Measurements from ENCODE around the gene SLC8B1. TPM values are rescaled to one million over a fixed set of nuclear protein-coding genes. Genes with fewer than 3 reads are reported as not detected.

SLC8B1 gene
- total RNA-seq, 1 donor from 2014 or later = 39.3 TPM

DNA sequence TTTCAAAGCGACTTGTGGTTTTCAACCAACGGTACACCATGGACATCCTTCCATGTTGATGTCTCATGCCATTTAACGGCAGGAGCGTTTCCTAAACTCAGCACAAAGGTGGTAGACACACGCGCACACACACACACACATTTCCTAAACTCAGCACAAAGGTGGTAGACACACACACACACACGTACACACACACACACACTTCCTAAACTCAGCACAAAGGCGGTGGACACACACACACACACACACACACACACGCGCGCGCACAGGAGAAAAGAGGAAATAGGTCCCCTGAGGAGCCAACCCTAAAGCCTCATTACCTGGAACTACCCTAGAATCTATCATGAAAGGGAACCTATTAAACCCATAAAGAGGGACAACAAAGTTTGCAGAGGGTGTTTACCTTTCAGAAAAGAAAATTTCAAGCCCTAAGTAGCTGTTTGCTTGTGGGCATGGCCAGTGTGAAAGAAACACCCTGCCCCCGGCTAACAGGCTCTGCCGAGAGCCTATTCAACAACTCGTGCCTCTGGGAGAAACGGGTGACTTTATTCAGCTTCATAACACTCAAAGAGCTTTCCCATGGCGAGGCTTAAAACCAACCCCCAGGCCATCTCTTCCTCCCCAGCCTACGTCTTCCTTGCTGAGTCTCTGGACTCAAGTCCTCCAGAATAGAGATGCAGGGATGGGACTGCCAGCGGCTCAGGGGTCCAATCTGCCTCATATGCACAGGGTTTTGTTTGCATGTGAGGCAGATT is 31.8 kb downstream of the SLC8B1 start:
- no peak for TF ChIP-seq CTCF (IDR thresholded peaks at IDR 0.05)
- DNase-seq (no peak), ATAC-seq (no peak)
- intact Hi-C loops (cut with DNase I) = no loop called here
- Histone ChIP-seq H3K36me3 (peaks cover 60% of the 10 kb centered on the region), H3K27ac (no peak overlapping the region), H3K27me3 (ENCODE audit: low read depth) (no peaks in the 10 kb centered on the region), H3K9me3 (no peaks in the 10 kb centered on the region), H3K4me3 (no peak overlapping the region), H3K4me1 (peaks cover 15% of the 10 kb centered on the region)

- no peak for ATAC-seq
- Histone ChIP-seq H3K27ac (no peak overlapping the region), H3K27me3 (ENCODE audit: low read depth) (no peaks in the 10 kb centered on the region), H3K4me3 (no peak overlapping the region), H3K4me1 (peaks cover 21% of the 10 kb centered on the region), H3K36me3 (peaks cover 56% of the 10 kb centered on the region), H3K9me3 (no peaks in the 10 kb centered on the region)
- no peak for TF ChIP-seq CTCF (IDR thresholded peaks at IDR 0.05)
- intact Hi-C loops (cut with DNase I) = no loop called here
- DNase-seq = no peak
These were observed 32.4 kb downstream of the SLC8B1 start for GRCh38 chr12:113302466-113302865.

DNA sequence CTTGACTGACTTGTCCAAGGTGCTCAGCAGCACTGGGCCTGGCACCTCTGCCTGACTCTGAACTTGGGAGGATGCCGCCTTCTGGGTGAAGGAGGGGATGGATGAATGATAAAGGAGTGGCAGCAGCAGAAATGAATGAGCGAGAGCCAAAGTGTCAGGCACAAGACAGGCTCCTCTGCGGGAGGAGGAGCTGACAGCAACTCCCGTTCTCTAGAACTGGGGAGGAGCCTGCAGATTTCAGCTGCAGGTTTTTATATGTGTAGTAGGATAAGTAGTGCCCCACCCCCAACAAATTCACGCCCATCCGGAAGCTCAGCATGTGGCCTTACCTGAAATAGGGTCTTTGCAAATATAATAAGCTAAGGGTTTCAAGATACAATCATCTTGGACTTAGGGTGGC is 33.1 kb downstream of the SLC8B1 start:
- H3K4me1 ChIP-seq = peaks cover 25% of the 10 kb centered on the region
- H3K4me3 ChIP-seq = no peak overlapping the region
- intact Hi-C loops (cut with DNase I) = no loop called here
- no peak for ATAC-seq
- no peaks in the 10 kb centered on the region for H3K9me3 ChIP-seq
- no peak for TF ChIP-seq CTCF (IDR thresholded peaks at IDR 0.05)
- DNase-seq = no peak
- no peak overlapping the region for H3K27ac ChIP-seq
- H3K27me3 ChIP-seq (ENCODE audit: low read depth) = no peaks in the 10 kb centered on the region
- H3K36me3 ChIP-seq = peaks cover 57% of the 10 kb centered on the region

DNA sequence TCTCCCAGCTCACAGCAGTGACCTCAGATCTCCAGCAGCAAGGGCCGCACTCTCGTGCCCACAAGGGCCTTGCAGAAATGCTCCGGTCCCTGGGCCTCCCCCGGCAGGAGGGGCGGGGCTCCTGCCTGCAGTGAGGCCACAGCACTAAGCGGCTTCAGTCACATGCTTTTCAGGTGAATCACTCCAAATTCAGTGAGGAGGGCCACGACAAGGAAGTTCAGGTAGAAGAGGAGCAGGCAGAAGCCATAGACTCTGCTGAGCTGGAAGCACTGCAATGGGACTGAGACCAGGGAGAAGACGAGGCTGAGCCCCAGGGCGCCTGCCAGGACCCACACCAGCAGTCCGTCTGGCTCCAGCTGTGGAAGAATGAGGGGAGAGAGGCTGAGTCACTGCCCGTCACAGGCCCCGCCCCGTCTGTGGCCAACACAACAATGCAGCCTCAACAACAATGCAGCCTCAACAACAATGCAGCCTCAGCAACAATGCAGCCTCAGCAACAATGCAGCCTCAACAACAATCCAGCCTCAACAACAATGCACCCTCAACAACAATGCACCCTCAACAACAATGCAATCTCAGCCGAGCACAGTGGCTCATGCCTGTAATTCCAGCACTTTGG is 35.2 kb downstream of the SLC8B1 start:
- no peaks in the 10 kb centered on the region for H3K27me3 ChIP-seq (ENCODE audit: low read depth)
- intact Hi-C loops (cut with DNase I) = no loop called here
- DNase-seq (peak; percentile 84), ATAC-seq (peak; percentile 85 to 87)
- H3K9me3 ChIP-seq = no peaks in the 10 kb centered on the region
- H3K4me1 ChIP-seq = peaks cover 25% of the 10 kb centered on the region
- H3K4me3 ChIP-seq = no peak overlapping the region
- TF ChIP-seq CTCF (IDR thresholded peaks at IDR 0.05) = no peak
- peak overlapping the region; percentile 75 for H3K27ac ChIP-seq
- peaks cover 58% of the 10 kb centered on the region for H3K36me3 ChIP-seq

DNA sequence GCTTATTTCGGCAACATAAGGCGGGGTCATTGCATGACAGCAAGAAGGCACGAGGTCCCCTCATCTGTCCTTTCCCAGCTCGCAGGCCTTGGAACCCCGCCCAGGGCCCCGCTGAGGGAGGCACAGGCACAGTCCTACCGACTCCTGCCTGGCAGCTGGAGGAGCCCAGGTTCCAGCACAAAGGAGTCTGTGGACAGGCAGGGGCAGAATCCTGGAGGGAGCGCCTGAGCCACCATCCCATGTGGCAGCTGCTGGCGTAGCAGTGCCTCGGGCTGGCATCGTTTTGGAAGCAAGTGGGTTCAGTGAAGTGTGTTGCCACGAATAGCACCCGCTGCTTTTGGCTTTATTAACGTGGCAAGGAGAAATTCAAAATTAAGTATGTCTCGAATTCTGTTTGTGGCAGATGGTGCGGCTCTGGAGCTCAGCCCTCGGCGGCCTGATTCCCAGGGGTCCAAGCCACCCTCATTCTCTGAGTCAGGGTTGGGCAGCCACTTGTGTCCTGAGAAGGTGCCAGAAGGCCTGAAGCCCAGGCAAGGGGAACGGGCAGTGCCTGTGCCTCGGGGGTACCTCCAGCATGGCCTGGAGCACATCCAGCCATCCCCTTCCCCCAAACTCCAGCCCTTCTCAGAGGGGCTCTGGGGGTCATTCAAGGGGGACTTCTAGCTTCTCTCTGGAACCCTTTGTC is 35.9 kb downstream of the SLC8B1 start:
- H3K27me3 ChIP-seq (ENCODE audit: low read depth) = no peaks in the 10 kb centered on the region
- H3K9me3 ChIP-seq = no peaks in the 10 kb centered on the region
- H3K27ac ChIP-seq = peak overlapping the region; percentile 75
- H3K4me3 ChIP-seq = no peak overlapping the region
- peaks cover 58% of the 10 kb centered on the region for H3K36me3 ChIP-seq
- ATAC-seq = peak in 1 of 2 donors; percentile 1
- intact Hi-C loops (cut with DNase I) = no loop called here
- TF ChIP-seq CTCF (IDR thresholded peaks at IDR 0.05) = no peak
- H3K4me1 ChIP-seq = peaks cover 25% of the 10 kb centered on the region
- no peak for DNase-seq

All from lower lobe of right lung (tissue), 2 donors.